PC-3 (cell line): ENCODE results near the gene BEST3.

Experiments used
- CTCF ChIP-seq: fragments of 300-600 bp; sonication (generic); conservative IDR thresholded peaks from 2 replicates; pipeline ENCODE4 v1.5.1; 2017; ENCODE audit warnings: antibody characterized with exemption, low read depth, mild to moderate bottlenecking, low read length
- EZH2 ChIP-seq: fragments of 300-600 bp; sonication (generic); IDR thresholded peaks from one replicate; pipeline ENCODE4 v1.6.1; 2017; ENCODE audit warnings: antibody characterized with exemption, mild to moderate bottlenecking, low read length; ENCODE audit not compliant: unreplicated experiment
- EZH2phosphoT487 ChIP-seq: fragments of 300-600 bp; sonication (generic); IDR thresholded peaks from 2 replicates; pipeline ENCODE4 v1.6.1; 2018; ENCODE audit warnings: mild to moderate bottlenecking, antibody characterized with exemption, low read length, borderline replicate concordance

GRCh38 chr12:69714542-69714941 is 15.4 kb upstream of the BEST3 start:
- TF ChIP-seq CTCF = no peak
- no peak for TF ChIP-seq EZH2
- TF ChIP-seq EZH2phosphoT487 = no peak
